Liver (tissue), 9 donors: ENCODE measurements around the gene FAM181A. TPM values are rescaled to one million over a fixed set of nuclear protein-coding genes. Genes with fewer than 3 reads are reported as not detected.

ENCODE experiments used
- DNase-seq: peaks from one replicate; pipeline ENCODE4 v3.0.0-alpha.2; 2017; ENCODE audit warnings: low spot score
- H3K27ac ChIP-seq, 2 donors: one replicate each; pipeline ENCODE4 v1.7.0; 2013; ENCODE audit warnings: inconsistent platforms in 2 of 2, low read length in 2 of 2, control low read depth in 1 of 2, low read depth in 1 of 2, mild to moderate bottlenecking in 1 of 2
- H3K27me3 ChIP-seq, 4 donors: one replicate each; pipeline versions ENCODE4 v1.6.1 to v1.7.0; 2013; ENCODE audit warnings: low read length in 3 of 4, inconsistent platforms in 1 of 4, mild to moderate bottlenecking in 1 of 4, moderate library complexity in 1 of 4; ENCODE audit not compliant: control insufficient read depth in 4 of 4, insufficient read depth in 4 of 4
- H3K36me3 ChIP-seq, 4 donors: one replicate each; pipeline versions ENCODE4 v1.6.1 to v1.7.0; 2013; ENCODE audit warnings: low read length in 3 of 4, mild to moderate bottlenecking in 3 of 4, low read depth in 1 of 4, moderate library complexity in 1 of 4; ENCODE audit not compliant: control insufficient read depth in 4 of 4, insufficient read depth in 3 of 4
- H3K4me1 ChIP-seq, 4 donors: one replicate each; pipeline versions ENCODE4 v1.6.1 to v1.7.0; 2013; ENCODE audit warnings: low read length in 3 of 4, mild to moderate bottlenecking in 3 of 4, moderate library complexity in 1 of 4; ENCODE audit not compliant: control insufficient read depth in 4 of 4, insufficient read depth in 4 of 4
- H3K4me3 ChIP-seq, 3 donors: one replicate each; pipeline versions ENCODE4 v1.6.1 to v1.7.0; 2013; ENCODE audit warnings: low read length in 3 of 3, control low read depth in 1 of 3, low read depth in 1 of 3, mild to moderate bottlenecking in 1 of 3
- H3K9ac ChIP-seq, 2 donors: one replicate each; pipeline ENCODE4 v1.7.0; 2013; ENCODE audit warnings: low read length in 2 of 2, mild to moderate bottlenecking in 2 of 2, moderate library complexity in 2 of 2, control low read depth in 1 of 2, low read depth in 1 of 2
- H3K9me3 ChIP-seq, 4 donors: one replicate each; pipeline versions ENCODE4 v1.6.1 to v1.7.0; 2013; ENCODE audit warnings: low read length in 3 of 4; ENCODE audit not compliant: control insufficient read depth in 4 of 4
- ATF3 ChIP-seq: IDR thresholded peaks from 2 replicates; pipeline ENCODE4 v1.6.1; 2016; ENCODE audit warnings: antibody characterized with exemption
- CTCF ChIP-seq: fragments of 150-350 bp; IDR thresholded peaks from 2 replicates; pipeline ENCODE4 v1.5.1; 2017; ENCODE audit warnings: improper control_type of control experiment, low read depth, low read length; ENCODE audit not compliant: missing input control
- EGR1 ChIP-seq, 2 donors: IDR thresholded peaks; 2 replicates each; pipeline ENCODE4 v1.6.1; 2016 to 2018; ENCODE audit warnings: antibody characterized with exemption in 2 of 2, low read depth in 2 of 2
- FOXA1 ChIP-seq: IDR thresholded peaks from 2 replicates; pipeline ENCODE4 v1.6.1; 2016; ENCODE audit warnings: antibody characterized with exemption
- GABPA ChIP-seq, 2 donors: IDR thresholded peaks in 1 of 2; conservative IDR thresholded peaks in 1 of 2; 2 replicates each; pipeline ENCODE4 v1.6.1; 2016; ENCODE audit warnings: antibody characterized with exemption in 2 of 2, mild to moderate bottlenecking in 1 of 2, moderate library complexity in 1 of 2
- HNF4G ChIP-seq: IDR thresholded peaks from 2 replicates; pipeline ENCODE4 v1.6.1; 2016; ENCODE audit warnings: antibody characterized with exemption
- JUND ChIP-seq, 2 donors: IDR thresholded peaks; 2 replicates each; pipeline ENCODE4 v1.6.1; 2016; ENCODE audit warnings: antibody characterized with exemption in 2 of 2
- NR2F2 ChIP-seq: IDR thresholded peaks from 2 replicates; pipeline ENCODE4 v1.6.1; 2016; ENCODE audit warnings: antibody characterized with exemption
- RAD21 ChIP-seq, 2 donors: IDR thresholded peaks; 2 replicates each; pipeline ENCODE4 v1.6.1; 2016; ENCODE audit warnings: antibody characterized with exemption in 2 of 2, mild to moderate bottlenecking in 2 of 2
- REST ChIP-seq: IDR thresholded peaks from 2 replicates; pipeline ENCODE4 v1.6.1; 2016; ENCODE audit warnings: antibody characterized with exemption, mild to moderate bottlenecking
- SP1 ChIP-seq: IDR thresholded peaks from 2 replicates; pipeline ENCODE4 v1.6.1; 2018; ENCODE audit warnings: antibody characterized with exemption, mild to moderate bottlenecking
- TAF1 ChIP-seq: conservative IDR thresholded peaks from 2 replicates; pipeline ENCODE4 v1.6.1; 2016; ENCODE audit warnings: antibody characterized with exemption, mild to moderate bottlenecking
- YY1 ChIP-seq: IDR thresholded peaks from 2 replicates; pipeline ENCODE4 v1.6.1; 2016; ENCODE audit warnings: antibody characterized with exemption, mild to moderate bottlenecking
- ZBTB33 ChIP-seq: IDR thresholded peaks from 2 replicates; pipeline ENCODE4 v1.6.1; 2016; ENCODE audit warnings: antibody characterized with exemption
- WGBS: extraction: QIAGEN DNeasy Blood & Tissue Kit; methylation state at CpG from one replicate; pipeline ENCODE4 v1.1.7; 2013; 5-methylcytosine and 5-hydroxymethylcytosine counted together
- polyA plus RNA-seq, 2 donors: library from polyadenylated mRNA; stranded (reverse) in 1 of 2; unstranded in 1 of 2; fragments of 200-250 nt in 1 of 2; fragments of >200 nt in 1 of 2; fragmentation: Nextera tagmentation in 1 of 2; extraction: Ambion mirVana in 1 of 2; gene quantifications; one replicate each; pipeline versions ENCODE4 v1.2.1 to v1.2.3, GENCODE V29; 2013 to 2015
- total RNA-seq, 2 donors: library from RNA; depleted of rRNA; stranded (reverse); fragments of >200 nt; gene quantifications; one replicate each; pipeline ENCODE4 v1.2.3, GENCODE V29; 2014
- donor health status: healthy.
- donor health status: healthy.
- donor health status: healthy.
- donor health status: healthy.
- donor health status: healthy.

Gene FAM181A
- total and polyA plus RNA-seq, 4 donors: not detected

GRCh38 chr14:93951635-93952540 lies 24.7 kb downstream of the FAM181A start:
- Histone ChIP-seq H3K36me3 (no peaks in the 10 kb centered on the region), H3K9me3 (no peaks in the 10 kb centered on the region), H3K4me1 (peaks cover 3 to 13% (median 9%) of the 10 kb centered on the region in 4 donors), H3K27me3 (no peaks in the 10 kb centered on the region), H3K27ac (no peak overlapping the region), H3K4me3 (no peak overlapping the region), H3K9ac (no peak overlapping the region)
- TF ChIP-seq EGR1 (IDR thresholded peaks at IDR 0.05; ENCODE audit: low read depth in 2 of 2): no peak
- no peak for TF ChIP-seq CTCF
- TF ChIP-seq FOXA1: no peak
- TF ChIP-seq JUND (IDR thresholded peaks at IDR 0.05): no peak
- TF ChIP-seq GABPA (IDR thresholded peaks at IDR 0.05 in 1 of 2, conservative IDR thresholded peaks at IDR 0.05 in 1 of 2): no peak
- no peak for TF ChIP-seq YY1
- no peak for TF ChIP-seq HNF4G
- TF ChIP-seq TAF1: no peak
- no peak for TF ChIP-seq REST
- no peak for TF ChIP-seq NR2F2
- no peak for TF ChIP-seq SP1
- TF ChIP-seq ZBTB33: no peak
- 65% methylated on average over 7 of the region's 7 CpGs for WGBS
- DNase-seq: no peak

- peaks cover 3 to 13% (median 9%) of the 10 kb centered on the region in 4 donors for H3K4me1 ChIP-seq
- no peak overlapping the region for H3K27ac ChIP-seq
- 83% methylated on average over 3 of the region's 3 CpGs for WGBS
- TF ChIP-seq RAD21 (IDR thresholded peaks at IDR 0.05) (no peak), GABPA (IDR thresholded peaks at IDR 0.05 in 1 of 2, conservative IDR thresholded peaks at IDR 0.05 in 1 of 2) (no peak), HNF4G (no peak), SP1 (no peak), ZBTB33 (no peak), TAF1 (no peak), JUND (IDR thresholded peaks at IDR 0.05) (no peak), ATF3 (no peak), YY1 (no peak), CTCF (no peak)
These were observed 25.7 kb downstream of the FAM181A start for GRCh38 chr14:93952829-93953228.

More at GRCh38 chr14:93952829-93953228, 25.7 kb downstream of the FAM181A start:
- H3K36me3 ChIP-seq: no peaks in the 10 kb centered on the region
- no peak overlapping the region for H3K9ac ChIP-seq
- H3K9me3 ChIP-seq: no peaks in the 10 kb centered on the region
- DNase-seq: no peak
- no peak overlapping the region for H3K4me3 ChIP-seq
- no peaks in the 10 kb centered on the region for H3K27me3 ChIP-seq
